ENCODE measurements around the gene BNC1. TPM values are rescaled to one million over a fixed set of nuclear protein-coding genes. Genes with fewer than 3 reads are reported as not detected.

Gene BNC1
- total RNA-seq, 1 donor from 2014 or later, result 3.2 TPM

GRCh38 chr15:83250781-83251180 is 33.7 kb downstream of the BNC1 start:
- no peak overlapping the region for H3K4me3 Mint-ChIP-seq (ENCODE audit: unreplicated experiment)
- H3K36me3 Mint-ChIP-seq (ENCODE audit: unreplicated experiment), result no peaks in the 10 kb centered on the region
- no peak for TF ChIP-seq CTCF (IDR thresholded peaks at IDR 0.05)
- H3K9me3 Mint-ChIP-seq (ENCODE audit: unreplicated experiment), result no peaks in the 10 kb centered on the region
- H3K4me1 Mint-ChIP-seq (ENCODE audit: unreplicated experiment), result no peaks in the 10 kb centered on the region
- no peak for DNase-seq (ENCODE audit: extremely low spot score, unreplicated experiment)
- peaks cover 32% of the 10 kb centered on the region for H3K27me3 Mint-ChIP-seq (ENCODE audit: unreplicated experiment)
- no peak overlapping the region for H3K27ac Mint-ChIP-seq (ENCODE audit: unreplicated experiment)

GRCh38 chr15:83249030-83249343 is 35.5 kb downstream of the BNC1 start:
- Mint-ChIP-seq H3K4me3 (ENCODE audit: unreplicated experiment) (no peak overlapping the region), H3K27ac (ENCODE audit: unreplicated experiment) (no peak overlapping the region)

GRCh38 chr15:83248151-83249029 is 36.1 kb downstream of the BNC1 start:
- no peak for DNase-seq (ENCODE audit: extremely low spot score, unreplicated experiment)
- TF ChIP-seq CTCF (IDR thresholded peaks at IDR 0.05), result peak; percentile 84
- no peaks in the 10 kb centered on the region for H3K36me3 Mint-ChIP-seq (ENCODE audit: unreplicated experiment)
- H3K9me3 Mint-ChIP-seq (ENCODE audit: unreplicated experiment), result no peaks in the 10 kb centered on the region
- no peaks in the 10 kb centered on the region for H3K4me1 Mint-ChIP-seq (ENCODE audit: unreplicated experiment)
- H3K27me3 Mint-ChIP-seq (ENCODE audit: unreplicated experiment), result peaks cover 42% of the 10 kb centered on the region
- H3K4me3 Mint-ChIP-seq (ENCODE audit: unreplicated experiment), result no peak overlapping the region
- no peak overlapping the region for H3K27ac Mint-ChIP-seq (ENCODE audit: unreplicated experiment)

More at GRCh38 chr15:83249030-83249343, 35.5 kb downstream of the BNC1 start:
- Mint-ChIP-seq H3K9me3 (ENCODE audit: unreplicated experiment) (no peaks in the 10 kb centered on the region), H3K27me3 (ENCODE audit: unreplicated experiment) (peaks cover 42% of the 10 kb centered on the region), H3K36me3 (ENCODE audit: unreplicated experiment) (no peaks in the 10 kb centered on the region), H3K4me1 (ENCODE audit: unreplicated experiment) (no peaks in the 10 kb centered on the region)
- TF ChIP-seq CTCF (IDR thresholded peaks at IDR 0.05), result no peak
- DNase-seq (ENCODE audit: extremely low spot score, unreplicated experiment), result no peak

- peaks cover 14% of the 10 kb centered on the region for H3K9me3 Mint-ChIP-seq (ENCODE audit: unreplicated experiment)
- no peak overlapping the region for H3K27ac Mint-ChIP-seq (ENCODE audit: unreplicated experiment)
- TF ChIP-seq CTCF (IDR thresholded peaks at IDR 0.05), result no peak
- H3K4me1 Mint-ChIP-seq (ENCODE audit: unreplicated experiment), result no peaks in the 10 kb centered on the region
- no peak overlapping the region for H3K4me3 Mint-ChIP-seq (ENCODE audit: unreplicated experiment)
- no peaks in the 10 kb centered on the region for H3K36me3 Mint-ChIP-seq (ENCODE audit: unreplicated experiment)
- peaks cover 35% of the 10 kb centered on the region for H3K27me3 Mint-ChIP-seq (ENCODE audit: unreplicated experiment)
- no peak for DNase-seq (ENCODE audit: extremely low spot score, unreplicated experiment)
These were observed 40.8 kb downstream of the BNC1 start for GRCh38 chr15:83243634-83244033.

GRCh38 chr15:83230242-83230641 is 54.2 kb downstream of the BNC1 start:
- TF ChIP-seq CTCF (IDR thresholded peaks at IDR 0.05), result no peak
- DNase-seq (ENCODE audit: extremely low spot score, unreplicated experiment), result no peak
- Mint-ChIP-seq H3K36me3 (ENCODE audit: unreplicated experiment) (no peaks in the 10 kb centered on the region), H3K9me3 (ENCODE audit: unreplicated experiment) (no peaks in the 10 kb centered on the region), H3K27me3 (ENCODE audit: unreplicated experiment) (peaks cover 4% of the 10 kb centered on the region), H3K4me3 (ENCODE audit: unreplicated experiment) (no peak overlapping the region), H3K27ac (ENCODE audit: unreplicated experiment) (no peak overlapping the region), H3K4me1 (ENCODE audit: unreplicated experiment) (no peaks in the 10 kb centered on the region)

Measured in osteocyte (in vitro differentiated cells).